D721Med (cell line): ENCODE measurements around the gene ZNF614.
"Not testable (repeated sequence)": the region's sequence is repeated elsewhere in the genome, so short reads cannot be mapped to it uniquely, and the experiment has no call there.

Experiments
- DNase-seq: peaks from one replicate; pipeline ENCODE4 v3.0.0; 2011; ENCODE audit warnings: low spot score; ENCODE audit not compliant: insufficient read length
- FAIRE-seq: peaks from 2 replicates; lab custom pipeline; 2011; peaks lifted over from hg19 to GRCh38; lab: Jason Lieb, UNC
- CTCF ChIP-seq: IDR thresholded peaks from 2 replicates; pipeline ENCODE4 v1.5.1; 2012; ENCODE audit warnings: mild to moderate bottlenecking, control low read depth; ENCODE audit not compliant: insufficient read depth; ENCODE audit errors: missing control alignments

ZNF614 gene

GRCh38 chr19:52048555-52049501, 20.6 kb upstream of the ZNF614 start, which contains the start of gene ZNF432:
ZNF432 (minus strand) TSS chr19:52048838; CDS start chr19:52046868, 1,970 bp downstream.
- peak; percentile 43 for DNase-seq
- no peak for TF ChIP-seq CTCF
- no peak for FAIRE-seq

GRCh38 chr19:52039169-52039568, 11.0 kb upstream of the ZNF614 start:
- no peak for TF ChIP-seq CTCF
- DNase-seq (no peak), FAIRE-seq (no peak)

- no peak for TF ChIP-seq CTCF
- DNase-seq, result no peak
- no peak for FAIRE-seq
Measured at GRCh38 chr19:52034051-52034728, 6.0 kb upstream of the ZNF614 start.

- DNase-seq, result no peak
- no peak for FAIRE-seq
- TF ChIP-seq CTCF, result no peak
Measured at GRCh38 chr19:52028780-52029123, 573 bp upstream of the ZNF614 start.

- DNase-seq, FAIRE-seq: not testable (repeated sequence)
Measured at GRCh38 chr19:52026255-52026990, 1.8 kb downstream of the ZNF614 start.

- DNase-seq, FAIRE-seq: not testable (repeated sequence)
Measured at GRCh38 chr19:52024478-52024877, 3.7 kb downstream of the ZNF614 start.

GRCh38 chr19:52022193-52022592, 6.0 kb downstream of the ZNF614 start:
- no peak for FAIRE-seq
- TF ChIP-seq CTCF, result no peak
- no peak for DNase-seq
